ENCODE results near the gene ZNF287.
"Not testable (repeated sequence)": the region's sequence is repeated elsewhere in the genome, so short reads cannot be mapped to it uniquely, and the experiment has no call there.

The ZNF287 gene

GRCh38 chr17:16568541-16569357, at the start of gene ZNF287:
ZNF287 (minus strand) TSS chr17:16569204; CDS start chr17:16567731, 1,473 bp downstream.
- peak in 1 of 2 donors; percentile 36 for DNase-seq

- no peak for DNase-seq
Observed at GRCh38 chr17:16617481-16618060, 48.6 kb upstream of the ZNF287 start.

- DNase-seq, result no peak
Observed at GRCh38 chr17:16599537-16599936, 30.5 kb upstream of the ZNF287 start.

- no peak for DNase-seq
Observed at GRCh38 chr17:16593356-16594102, 24.5 kb upstream of the ZNF287 start.

GRCh38 chr17:16589097-16589969, 20.3 kb upstream of the ZNF287 start:
- peak; percentile 74 to 77 for DNase-seq

DNA sequence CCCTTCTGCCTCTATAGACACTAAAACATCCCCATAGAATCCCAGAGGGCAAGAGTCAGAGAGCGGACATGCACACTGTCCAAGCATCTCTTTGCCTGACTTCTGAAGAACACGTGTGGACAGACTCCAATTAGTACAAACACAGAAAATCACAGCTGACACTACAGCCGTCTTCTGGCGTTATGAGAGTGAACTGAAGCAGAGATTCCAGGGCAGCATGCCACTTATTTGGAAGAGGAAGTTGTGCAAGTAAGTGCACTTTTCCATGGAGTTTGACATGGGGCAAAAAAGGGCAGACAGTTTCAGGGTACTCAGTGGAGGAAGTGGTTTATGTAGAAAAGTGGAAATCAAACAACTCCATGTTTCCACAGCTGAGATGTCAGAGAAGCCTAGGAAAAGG, 16.8 kb upstream of the ZNF287 start:
- DNase-seq, result no peak

GRCh38 chr17:16584273-16584995, 15.4 kb upstream of the ZNF287 start:
- DNase-seq, result peak; percentile 43 to 47

- DNase-seq, result no peak
Observed at GRCh38 chr17:16583781-16584180, 14.8 kb upstream of the ZNF287 start.

DNA sequence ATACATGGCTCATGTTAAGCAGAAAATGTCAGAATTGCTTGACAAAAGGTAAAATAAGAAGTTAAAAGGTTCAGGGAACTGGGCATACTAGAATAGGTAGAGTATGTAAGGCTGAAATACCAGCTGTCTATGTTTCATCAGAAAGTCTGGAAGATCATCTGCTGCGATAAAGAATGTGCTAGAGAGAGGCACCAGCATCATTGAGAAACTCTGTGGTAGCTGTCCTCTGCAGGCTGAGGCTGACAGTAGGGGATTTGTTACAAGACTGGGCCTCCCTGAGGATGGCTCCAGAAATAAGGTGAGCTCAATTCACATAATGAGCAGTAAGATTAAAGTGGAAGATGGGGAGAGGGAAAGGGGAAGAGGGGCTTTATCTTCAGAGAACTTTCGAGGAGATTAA, 4.5 kb upstream of the ZNF287 start:
- no peak for DNase-seq

DNA sequence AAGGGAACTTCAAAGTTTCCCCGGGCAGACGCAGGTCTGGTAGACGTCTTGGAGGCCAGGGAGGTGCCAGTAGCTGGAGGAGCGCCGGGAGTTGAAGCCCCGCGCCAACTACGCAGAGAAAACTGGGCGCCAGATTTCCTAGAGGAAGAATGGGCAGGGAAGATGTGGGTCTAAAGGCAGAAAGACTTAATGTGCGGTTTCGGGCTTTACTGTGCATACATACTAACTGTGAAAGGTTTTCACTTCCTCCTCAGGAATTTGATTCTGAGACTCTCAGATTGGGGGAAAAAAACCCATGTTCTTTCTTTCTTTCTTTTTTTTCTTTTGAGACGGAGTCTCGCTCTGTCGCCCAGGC, 331 bp upstream of the ZNF287 start:
- DNase-seq, result no peak

GRCh38 chr17:16552637-16553045, 16.4 kb downstream of the ZNF287 start:
- DNase-seq, result no peak

- no peak for DNase-seq
Observed at GRCh38 chr17:16551878-16552636, 16.9 kb downstream of the ZNF287 start.

GRCh38 chr17:16537130-16537458, 31.9 kb downstream of the ZNF287 start:
- no peak for DNase-seq

GRCh38 chr17:16534236-16534635, 34.8 kb downstream of the ZNF287 start:
- DNase-seq, result no peak

GRCh38 chr17:16529906-16530305, 39.1 kb downstream of the ZNF287 start:
- DNase-seq, result no peak

- DNase-seq, result no peak
Observed at GRCh38 chr17:16527298-16527697, 41.7 kb downstream of the ZNF287 start.

- DNase-seq, result not testable (repeated sequence)
Observed at GRCh38 chr17:16525556-16525955, 43.4 kb downstream of the ZNF287 start.

DNA sequence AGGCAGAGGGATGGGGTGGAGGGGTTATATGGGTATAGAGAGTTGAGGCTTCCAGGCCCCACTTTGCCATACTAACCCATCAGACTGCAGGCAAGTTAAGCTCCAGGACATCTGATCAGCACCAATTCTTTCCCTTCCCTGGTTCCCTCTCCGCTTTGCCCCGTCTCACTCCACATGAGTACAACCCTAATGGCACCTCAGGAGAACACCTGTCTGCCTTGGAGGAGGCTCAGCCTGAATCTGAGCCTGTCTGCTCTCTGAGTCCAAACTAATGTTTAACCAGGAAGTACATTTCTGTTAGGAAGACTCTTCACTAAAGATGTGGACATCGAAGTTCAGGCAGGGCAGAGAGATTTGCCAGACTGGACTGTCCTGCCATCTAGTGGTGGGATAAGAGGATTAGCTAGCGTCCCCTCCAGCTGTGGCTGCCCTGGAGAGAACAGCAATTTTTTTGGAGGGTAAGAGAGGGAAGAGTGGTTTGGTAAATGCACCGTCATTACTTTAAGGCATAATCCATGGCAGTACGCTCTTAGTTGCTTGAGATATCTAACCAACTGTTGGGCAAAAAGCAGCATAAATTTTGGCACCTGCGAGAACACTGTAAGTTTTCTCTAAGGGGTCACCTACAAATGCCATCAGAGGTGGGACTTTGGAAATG, 47.8 kb downstream of the ZNF287 start:
- DNase-seq, result peak; percentile 37 to 82

DNA sequence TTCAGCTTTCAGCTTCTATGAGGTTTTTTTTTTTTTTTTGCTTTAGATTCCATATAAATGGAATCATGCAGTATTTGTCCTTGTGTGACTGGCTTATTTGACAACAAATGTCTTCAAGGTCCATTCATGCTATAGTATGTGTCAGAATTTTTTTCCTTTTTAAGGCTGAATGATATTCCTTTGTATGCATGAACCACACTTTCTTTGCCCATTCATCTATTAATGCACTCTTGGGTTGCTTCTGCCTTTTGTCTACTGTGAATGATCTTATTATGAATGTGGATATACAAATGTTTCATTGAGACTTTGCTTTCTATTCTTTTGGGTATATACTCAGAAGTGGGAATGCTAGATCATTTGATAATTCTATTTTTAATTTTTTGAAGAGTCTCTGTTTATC, 50.0 kb downstream of the ZNF287 start:
- no peak for DNase-seq

- no peak for DNase-seq
Observed at GRCh38 chr17:16517477-16517876, 51.5 kb downstream of the ZNF287 start.

- peak in 1 of 2 donors; percentile 35 for DNase-seq
Observed at GRCh38 chr17:16516594-16517051, 52.4 kb downstream of the ZNF287 start.

All from bone marrow (tissue), 2 donors.